Stimulated activated CD8-positive, alpha-beta memory T cell treated with anti-CD3 and anti-CD28 coated beads, Interleukin-7, amount 100 ng/mL, for 1 hour (primary cell): ENCODE results near the gene EEFSEC.

Source experiments
- DNase-seq, 2 donors: peaks; one replicate each; pipeline ENCODE4 v3.0.0-alpha.2; 2020; ENCODE audit warnings: low read depth in 2 of 2

EEFSEC gene

GRCh38 chr3:128242818-128243601, 89.7 kb downstream of the EEFSEC start:
- DNase-seq, result no peak

GRCh38 chr3:128243602-128244504, 90.6 kb downstream of the EEFSEC start:
- no peak for DNase-seq

GRCh38 chr3:128245460-128245859, 92.2 kb downstream of the EEFSEC start:
- DNase-seq, result no peak

DNA sequence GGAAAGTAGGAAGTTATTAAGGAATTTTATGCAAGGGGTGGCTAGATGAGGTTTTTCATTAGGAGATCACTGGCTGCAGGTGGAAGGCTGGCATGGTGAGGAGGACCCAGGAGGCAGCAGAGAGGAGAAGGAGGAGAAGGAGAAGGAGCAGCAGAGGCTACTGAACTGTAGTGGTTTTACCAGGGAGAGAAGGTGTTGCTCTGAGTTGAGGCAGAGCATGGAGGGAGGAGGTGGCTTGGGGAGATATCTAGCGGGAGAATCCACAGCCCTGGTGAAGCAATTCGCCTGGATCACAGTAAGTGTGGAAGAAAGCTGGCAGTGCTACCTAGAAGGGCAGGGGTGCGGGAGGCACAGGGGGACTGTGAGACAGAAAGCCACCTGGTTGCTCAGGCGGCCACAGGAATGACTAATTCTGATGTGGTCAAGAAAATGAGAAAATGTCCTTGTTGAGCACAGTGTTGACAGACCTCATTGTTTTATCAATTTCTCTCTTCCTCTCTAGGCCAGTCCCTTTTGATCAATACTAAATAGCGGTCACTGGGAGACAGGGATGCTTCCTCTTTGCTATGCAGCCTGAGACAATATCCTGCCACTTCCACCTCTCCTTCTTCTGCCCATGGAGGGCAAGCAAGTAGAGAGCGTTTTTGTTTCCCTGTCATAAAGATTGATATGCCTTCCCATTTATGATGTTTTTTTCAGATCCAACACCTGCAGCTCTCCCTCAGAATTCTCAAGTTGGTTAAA, 94.6 kb downstream of the EEFSEC start:
- no peak for DNase-seq

DNA sequence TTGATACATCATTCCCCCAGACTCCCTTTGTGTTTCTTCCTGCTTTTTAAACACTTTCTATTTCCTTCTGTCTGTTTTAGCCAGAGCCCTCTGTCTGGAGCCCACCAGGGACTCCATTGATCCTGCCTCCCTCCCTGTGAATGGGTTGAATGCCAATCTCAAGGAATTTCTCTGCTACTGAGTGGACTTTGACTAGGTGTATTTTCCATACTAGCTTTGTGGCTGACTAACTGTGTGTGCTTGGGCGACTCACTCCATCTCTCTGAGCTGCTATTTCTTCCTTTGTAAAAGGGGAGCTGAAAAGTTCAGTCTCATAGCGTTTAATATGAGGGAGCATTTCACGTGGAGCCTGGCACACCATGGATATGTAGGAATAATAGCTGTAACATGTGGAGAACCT, 98.8 kb downstream of the EEFSEC start:
- no peak for DNase-seq

DNA sequence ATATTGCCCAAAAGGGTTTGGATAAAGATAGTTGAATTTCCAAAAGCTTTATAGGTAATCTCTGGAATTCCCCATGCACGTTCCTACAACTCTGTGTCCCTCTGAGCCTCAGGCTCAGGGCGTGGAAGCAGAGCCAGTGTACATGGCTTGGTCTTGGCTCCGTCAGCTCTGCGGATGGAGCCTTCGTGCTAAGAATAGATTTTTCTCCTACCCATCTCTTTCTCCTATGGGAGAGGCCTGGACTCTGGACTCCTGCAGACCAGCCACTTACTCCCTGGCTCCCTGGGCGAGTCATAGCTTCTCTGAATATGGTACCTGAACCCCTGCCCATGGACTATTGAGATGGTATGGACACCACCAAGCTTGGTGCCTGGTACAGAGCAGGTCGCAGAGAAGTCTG, 99.9 kb downstream of the EEFSEC start:
- DNase-seq, result no peak

- DNase-seq, result no peak
Observed at GRCh38 chr3:128254066-128254590, 100.8 kb downstream of the EEFSEC start.

GRCh38 chr3:128254967-128255366, 101.7 kb downstream of the EEFSEC start:
- no peak for DNase-seq

GRCh38 chr3:128256131-128256530, 102.8 kb downstream of the EEFSEC start:
- no peak for DNase-seq

GRCh38 chr3:128257632-128258031, 104.4 kb downstream of the EEFSEC start:
- DNase-seq, result no peak

DNA sequence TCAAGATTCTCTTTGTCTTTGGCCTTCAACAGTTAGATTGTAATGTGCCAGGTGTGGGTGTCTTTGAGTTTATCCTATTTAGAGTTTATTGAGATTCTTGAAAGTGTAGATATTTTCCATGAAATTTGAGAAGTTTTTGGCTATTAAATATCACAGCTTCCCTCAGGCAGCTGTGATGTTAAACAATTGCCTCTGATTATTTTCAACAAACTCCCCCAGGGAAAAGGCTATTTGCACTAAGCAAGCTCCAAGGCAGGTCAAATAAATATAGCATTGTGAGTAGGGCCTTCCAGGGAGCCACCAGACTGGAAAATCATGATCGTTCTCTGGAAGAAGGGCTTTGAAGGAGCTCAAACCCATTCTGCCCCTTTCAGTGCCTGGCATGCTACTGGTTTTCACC, 107.0 kb downstream of the EEFSEC start:
- DNase-seq, result no peak

GRCh38 chr3:128262457-128262856, 109.2 kb downstream of the EEFSEC start:
- DNase-seq, result no peak

DNA sequence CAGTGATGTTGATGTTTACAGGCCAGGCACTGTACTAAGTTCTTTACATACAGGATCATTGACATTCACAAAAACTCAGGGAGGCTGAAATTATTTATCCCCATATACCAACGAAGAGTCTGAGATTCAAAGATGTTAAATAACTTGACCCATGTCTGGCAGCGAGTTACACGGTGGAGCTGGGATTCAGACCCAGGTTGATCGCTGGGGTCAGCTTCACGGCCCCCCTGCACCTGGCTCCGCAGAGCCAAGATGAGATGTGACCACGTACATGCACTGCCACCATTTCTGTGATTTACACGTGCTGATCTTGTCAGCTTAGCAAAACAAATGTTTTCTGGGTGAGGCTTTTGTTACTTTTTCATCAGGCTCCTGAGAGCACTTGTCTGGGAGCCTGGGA, 109.8 kb downstream of the EEFSEC start:
- no peak for DNase-seq

DNA sequence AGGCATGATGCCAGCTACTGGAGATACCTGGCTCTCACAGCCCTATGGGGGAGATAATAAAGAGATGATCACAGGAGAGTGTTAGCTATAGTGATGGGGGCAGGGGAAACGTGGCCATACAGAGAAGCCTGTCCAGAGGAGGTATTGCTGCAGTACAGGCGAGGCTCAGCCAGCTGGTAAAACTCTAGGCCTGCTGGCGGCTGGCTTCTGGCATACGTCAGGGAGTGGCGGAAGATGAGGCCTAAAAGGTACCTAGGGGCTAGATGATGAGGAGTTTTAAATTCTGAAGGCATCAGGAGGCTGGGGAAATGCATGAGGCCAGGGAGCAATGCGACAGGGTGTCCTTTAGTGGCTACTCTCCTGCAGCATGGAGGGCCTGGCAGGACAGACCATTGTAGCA, 110.7 kb downstream of the EEFSEC start:
- no peak for DNase-seq

GRCh38 chr3:128266453-128266852, 113.2 kb downstream of the EEFSEC start:
- DNase-seq, result no peak

- DNase-seq, result no peak
Observed at GRCh38 chr3:128267541-128267940, 114.3 kb downstream of the EEFSEC start.

GRCh38 chr3:128269006-128269775, 115.9 kb downstream of the EEFSEC start:
- DNase-seq, result no peak

DNA sequence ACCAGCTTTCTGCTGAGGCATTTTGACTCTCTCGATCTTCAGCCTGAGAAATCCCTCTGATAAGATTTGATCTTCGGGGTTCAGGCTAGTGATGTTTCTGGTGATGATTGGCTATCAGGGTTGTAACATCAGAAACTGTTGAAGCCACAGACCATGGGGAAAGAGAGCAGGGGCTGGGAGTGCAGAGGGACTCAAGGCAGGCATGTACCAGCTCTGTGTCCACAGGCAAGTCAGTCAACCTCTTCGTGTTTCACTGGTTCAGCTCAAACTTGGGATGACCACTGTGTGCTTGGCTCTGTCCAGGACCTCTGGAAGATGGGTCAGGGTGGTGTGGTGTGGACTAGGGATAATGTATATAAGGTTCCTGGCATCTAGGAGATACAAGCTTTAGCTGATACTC, 116.5 kb downstream of the EEFSEC start:
- no peak for DNase-seq

DNA sequence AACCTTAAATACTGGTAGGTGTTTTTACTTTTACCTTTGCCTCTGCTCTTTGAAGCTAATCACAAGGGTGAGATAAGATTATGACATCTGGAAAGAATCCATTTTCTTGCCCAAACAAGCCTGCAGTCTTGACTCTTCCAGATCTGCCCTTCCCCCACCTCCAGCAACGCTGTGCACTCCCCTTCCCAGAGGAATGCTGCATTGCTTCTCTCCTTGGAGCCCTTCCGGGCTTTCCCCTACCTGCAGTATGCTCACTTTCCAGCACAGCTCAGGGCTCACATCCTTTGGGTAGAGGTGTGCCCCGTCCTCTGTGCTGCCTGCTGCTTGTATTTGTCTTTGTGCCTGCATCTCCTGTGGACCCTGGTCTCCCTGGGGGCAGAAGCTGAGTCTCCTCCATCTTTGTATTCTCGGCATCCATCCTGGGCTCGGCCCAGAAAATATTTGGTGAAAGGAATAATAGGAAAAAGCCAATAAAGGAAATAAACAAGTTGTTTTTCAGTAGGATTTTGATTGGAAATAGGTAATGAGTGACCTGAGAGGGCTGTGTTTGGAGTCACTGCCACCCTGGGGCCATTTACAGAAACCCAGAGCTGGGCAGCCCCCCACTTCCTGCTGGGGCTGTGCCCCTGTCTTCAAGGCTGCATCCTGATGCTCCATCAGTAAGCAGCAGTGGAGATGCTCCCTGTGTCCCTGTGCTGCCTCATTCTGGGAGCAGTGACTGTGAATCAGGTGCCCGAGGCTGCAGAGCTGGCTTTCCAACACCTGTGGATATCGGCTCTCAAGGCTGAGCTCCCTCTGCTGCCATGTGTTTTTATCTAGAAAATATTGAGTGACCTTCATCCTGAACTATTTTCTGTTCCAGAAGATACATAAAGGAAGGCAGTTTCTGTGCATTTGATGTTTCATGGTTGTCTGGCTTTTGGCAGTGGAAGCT, 117.5 kb downstream of the EEFSEC start:
- DNase-seq, result no peak
